ENCODE results near the gene PLEKHJ1. TPM values are rescaled to one million over a fixed set of nuclear protein-coding genes. Genes with fewer than 3 reads are reported as not detected.
"Not testable (repeated sequence)": the region's sequence is repeated elsewhere in the genome, so short reads cannot be mapped to it uniquely, and the experiment has no call there.

The PLEKHJ1 gene
- total RNA-seq, 1 experiment from 2014 or later: 78.6 TPM

DNA sequence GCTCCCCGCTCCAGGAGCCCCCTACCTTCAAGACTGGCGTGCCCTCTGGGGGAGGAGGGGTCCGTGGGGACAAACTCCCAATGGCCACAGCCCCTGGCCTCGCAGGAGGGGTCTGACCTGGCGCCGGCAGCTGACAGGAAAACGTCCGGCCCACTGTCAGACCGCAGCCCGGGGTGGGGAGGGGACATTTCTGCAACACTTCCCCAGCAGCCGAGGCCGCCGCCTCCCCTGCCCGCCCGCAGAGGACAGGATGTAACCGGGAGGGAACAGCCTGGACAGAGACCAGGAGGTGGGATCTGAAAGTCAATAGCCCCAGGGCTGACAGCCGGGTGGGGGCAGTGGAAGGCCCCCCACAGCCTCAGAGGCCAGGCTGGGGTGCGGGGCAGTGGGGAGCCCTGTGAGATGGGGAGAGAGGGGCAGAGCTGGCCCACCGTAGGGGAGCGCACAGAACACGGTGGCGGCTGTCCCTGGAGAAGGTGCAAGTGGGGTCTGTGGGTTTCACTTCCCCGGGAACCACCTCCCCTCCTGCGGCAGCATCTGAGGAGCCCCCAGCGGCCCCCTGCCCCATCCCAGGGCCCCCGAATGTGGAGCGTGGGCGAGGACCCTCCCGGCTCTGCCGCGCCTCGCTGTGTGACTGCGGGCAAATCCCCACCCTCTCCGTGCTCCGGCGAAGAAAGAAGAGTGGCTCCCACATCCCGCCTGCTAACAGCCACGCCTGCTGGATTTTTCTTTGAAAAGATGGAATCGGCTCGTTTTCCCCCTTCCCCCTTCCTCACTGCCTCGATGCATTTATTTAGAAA lies 46.1 kb upstream of the PLEKHJ1 start, which contains the start of gene PEAK3:
PEAK3 (minus strand) TSS at position 114 of the 800 bp plus-strand sequence. CDS start 1,244 bp downstream, outside the sequence.
- BruUV-seq (replicated peaks): no TSS peak
- POLR2A ChIA-PET: interaction anchor here (0.7 kb wide), 2 partner anchors 47 to 318 kb away, joined by 3 read pairs; no protein-coding TSS in a partner anchor
- no peak for DNase-seq (ENCODE audit: low read depth, low spot score)
- ATAC-seq: peak; percentile 44; the same call in 1 of the 2 replicates
- TF ChIP-seq POLR2AphosphoS5 (IDR thresholded peaks at IDR 0.05; ENCODE audit: low read depth, low read length): no peak
- TF ChIP-seq SIN3A (IDR thresholded peaks at IDR 0.05; ENCODE audit: borderline replicate concordance, insufficient read depth, low read depth, low read length): no peak
- TF ChIP-seq TCF7L2 (IDR thresholded peaks at IDR 0.05; ENCODE audit: low read depth, low read length): no peak
- TF ChIP-seq, protein P1, sequence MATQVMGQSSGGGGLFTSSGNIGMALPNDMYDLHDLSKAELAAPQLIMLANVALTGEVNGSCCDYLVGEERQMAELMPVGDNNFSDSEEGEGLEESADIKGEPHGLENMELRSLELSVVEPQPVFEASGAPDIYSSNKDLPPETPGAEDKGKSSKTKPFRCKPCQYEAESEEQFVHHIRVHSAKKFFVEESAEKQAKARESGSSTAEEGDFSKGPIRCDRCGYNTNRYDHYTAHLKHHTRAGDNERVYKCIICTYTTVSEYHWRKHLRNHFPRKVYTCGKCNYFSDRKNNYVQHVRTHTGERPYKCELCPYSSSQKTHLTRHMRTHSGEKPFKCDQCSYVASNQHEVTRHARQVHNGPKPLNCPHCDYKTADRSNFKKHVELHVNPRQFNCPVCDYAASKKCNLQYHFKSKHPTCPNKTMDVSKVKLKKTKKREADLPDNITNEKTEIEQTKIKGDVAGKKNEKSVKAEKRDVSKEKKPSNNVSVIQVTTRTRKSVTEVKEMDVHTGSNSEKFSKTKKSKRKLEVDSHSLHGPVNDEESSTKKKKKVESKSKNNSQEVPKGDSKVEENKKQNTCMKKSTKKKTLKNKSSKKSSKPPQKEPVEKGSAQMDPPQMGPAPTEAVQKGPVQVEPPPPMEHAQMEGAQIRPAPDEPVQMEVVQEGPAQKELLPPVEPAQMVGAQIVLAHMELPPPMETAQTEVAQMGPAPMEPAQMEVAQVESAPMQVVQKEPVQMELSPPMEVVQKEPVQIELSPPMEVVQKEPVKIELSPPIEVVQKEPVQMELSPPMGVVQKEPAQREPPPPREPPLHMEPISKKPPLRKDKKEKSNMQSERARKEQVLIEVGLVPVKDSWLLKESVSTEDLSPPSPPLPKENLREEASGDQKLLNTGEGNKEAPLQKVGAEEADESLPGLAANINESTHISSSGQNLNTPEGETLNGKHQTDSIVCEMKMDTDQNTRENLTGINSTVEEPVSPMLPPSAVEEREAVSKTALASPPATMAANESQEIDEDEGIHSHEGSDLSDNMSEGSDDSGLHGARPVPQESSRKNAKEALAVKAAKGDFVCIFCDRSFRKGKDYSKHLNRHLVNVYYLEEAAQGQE (IDR thresholded peaks at IDR 0.05; ENCODE audit: insufficient read depth in 1 of 2, low read depth in 2 of 2, low read length in 1 of 2): no peak
- TF ChIP-seq, protein P2, sequence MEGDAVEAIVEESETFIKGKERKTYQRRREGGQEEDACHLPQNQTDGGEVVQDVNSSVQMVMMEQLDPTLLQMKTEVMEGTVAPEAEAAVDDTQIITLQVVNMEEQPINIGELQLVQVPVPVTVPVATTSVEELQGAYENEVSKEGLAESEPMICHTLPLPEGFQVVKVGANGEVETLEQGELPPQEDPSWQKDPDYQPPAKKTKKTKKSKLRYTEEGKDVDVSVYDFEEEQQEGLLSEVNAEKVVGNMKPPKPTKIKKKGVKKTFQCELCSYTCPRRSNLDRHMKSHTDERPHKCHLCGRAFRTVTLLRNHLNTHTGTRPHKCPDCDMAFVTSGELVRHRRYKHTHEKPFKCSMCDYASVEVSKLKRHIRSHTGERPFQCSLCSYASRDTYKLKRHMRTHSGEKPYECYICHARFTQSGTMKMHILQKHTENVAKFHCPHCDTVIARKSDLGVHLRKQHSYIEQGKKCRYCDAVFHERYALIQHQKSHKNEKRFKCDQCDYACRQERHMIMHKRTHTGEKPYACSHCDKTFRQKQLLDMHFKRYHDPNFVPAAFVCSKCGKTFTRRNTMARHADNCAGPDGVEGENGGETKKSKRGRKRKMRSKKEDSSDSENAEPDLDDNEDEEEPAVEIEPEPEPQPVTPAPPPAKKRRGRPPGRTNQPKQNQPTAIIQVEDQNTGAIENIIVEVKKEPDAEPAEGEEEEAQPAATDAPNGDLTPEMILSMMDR (IDR thresholded peaks at IDR 0.05): no peak
- Histone ChIP-seq H3K27me3 (ENCODE audit: control insufficient read depth, insufficient read depth, low read length) (no peaks in the 10 kb centered on the region), H3K9me3 (ENCODE audit: control insufficient read depth, insufficient read depth, low read depth, low read length) (no peaks in the 10 kb centered on the region), H3K4me1 (ENCODE audit: control insufficient read depth, insufficient read depth, low read length) (no peaks in the 10 kb centered on the region), H3K36me3 (ENCODE audit: control insufficient read depth, insufficient read depth, low read length) (no peaks in the 10 kb centered on the region), H3K27ac (ENCODE audit: low read length) (no peak within 1 kb of the TSS), H3K4me3 (ENCODE audit: low read depth in 2 of 2, low read length in 2 of 2) (no peak within 1 kb of the TSS)
- CTCF ChIA-PET: no interaction called here
- intact Hi-C loops (cut with micrococcal nuclease; ENCODE audit: unreplicated experiment): no loop called here
- in situ Hi-C loops (cut with HindIII; ENCODE audit: low pct_unique_long_range_greater_than_20kb, low sequenced_read_pairs): no loop called here

GRCh38 chr19:2281265-2282061 lies 45.3 kb upstream of the PLEKHJ1 start:
- H3K9me3 ChIP-seq (ENCODE audit: control insufficient read depth, insufficient read depth, low read depth, low read length); DNase-seq (ENCODE audit: low read depth, low spot score); intact Hi-C loops (cut with micrococcal nuclease; ENCODE audit: unreplicated experiment); in situ Hi-C loops (cut with HindIII; ENCODE audit: low pct_unique_long_range_greater_than_20kb, low sequenced_read_pairs); H3K4me1 ChIP-seq (ENCODE audit: control insufficient read depth, insufficient read depth, low read length); CTCF ChIA-PET; H3K27me3 ChIP-seq (ENCODE audit: control insufficient read depth, insufficient read depth, low read length); ATAC-seq; H3K36me3 ChIP-seq (ENCODE audit: control insufficient read depth, insufficient read depth, low read length); BruUV-seq (replicated peaks); H3K4me3 ChIP-seq (ENCODE audit: low read depth in 2 of 2, low read length in 2 of 2); H3K27ac ChIP-seq (ENCODE audit: low read length): not testable (repeated sequence)
- POLR2A ChIA-PET: interaction anchor here (0.6 kb wide), 1 partner anchor 16 kb away, joined by 8 read pairs; no protein-coding TSS in a partner anchor
